ENCODE data around the gene UBE3C. TPM values are rescaled to one million over a fixed set of nuclear protein-coding genes. Genes with fewer than 3 reads are reported as not detected.

The UBE3C gene
- polyA plus RNA-seq, 6 donors from 2014 or later, result 16.2 to 22.0 (median 17.5) TPM

- H3K4me1 Mint-ChIP-seq, result peaks cover 16 to 27% (median 20%) of the 10 kb centered on the region in 3 donors
- DNase-seq (no peak), ATAC-seq (ENCODE audit: low read depth in 2 of 2) (no peak)
- peaks cover 4 to 11% (median 9%) of the 10 kb centered on the region in 7 donors for H3K9me3 Mint-ChIP-seq
- H3K27me3 Mint-ChIP-seq, result no peaks in the 10 kb centered on the region
- peaks cover 17 to 26% of the 10 kb centered on the region in 2 donors for H3K36me3 Mint-ChIP-seq
- no peak overlapping the region for H3K4me3 Mint-ChIP-seq
- H3K27ac Mint-ChIP-seq, result peak overlapping the region in 3 of 6 donors; percentile 7 to 48 (median 40)
These were observed 21.7 kb downstream of the UBE3C start for GRCh38 chr7:157160433-157160832.

DNA sequence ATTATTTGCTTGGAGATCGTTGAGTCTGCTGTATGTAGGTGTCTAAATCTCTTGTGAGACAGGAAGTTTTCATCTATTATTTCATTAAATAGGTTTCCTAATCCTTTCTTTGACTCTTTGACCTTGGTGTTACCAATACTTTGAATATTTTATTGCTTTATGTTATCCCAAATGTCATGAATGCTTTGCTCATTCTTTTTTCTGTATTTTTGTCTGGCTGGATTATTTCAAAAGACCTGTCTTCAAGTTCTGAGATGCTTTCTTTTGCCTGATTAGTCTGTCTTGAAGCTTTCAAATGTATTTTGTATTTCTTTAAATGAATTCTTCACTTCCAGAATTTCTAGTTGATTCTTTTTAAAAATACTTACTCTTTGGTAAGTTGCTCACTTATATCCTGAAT lies 27.3 kb downstream of the UBE3C start:
- Mint-ChIP-seq H3K27ac (peak overlapping the region in 1 of 6 donors; percentile 75), H3K4me3 (no peak overlapping the region), H3K4me1 (peaks cover 4 to 8% (median 5%) of the 10 kb centered on the region in 3 donors), H3K9me3 (peaks cover 4 to 21% (median 19%) of the 10 kb centered on the region in 7 donors), H3K27me3 (no peaks in the 10 kb centered on the region), H3K36me3 (peaks cover 35 to 43% of the 10 kb centered on the region in 2 donors)
- ATAC-seq (ENCODE audit: low read depth in 2 of 2) (no peak), DNase-seq (no peak)

- H3K9me3 Mint-ChIP-seq, result peaks cover 4 to 21% (median 19%) of the 10 kb centered on the region in 7 donors
- DNase-seq (no peak), ATAC-seq (ENCODE audit: low read depth in 2 of 2) (no peak)
- H3K27me3 Mint-ChIP-seq, result no peaks in the 10 kb centered on the region
- H3K4me1 Mint-ChIP-seq, result peaks cover 2 to 7% (median 4%) of the 10 kb centered on the region in 3 donors
- peak overlapping the region in 3 of 6 donors; percentile 2 to 53 (median 10) for H3K27ac Mint-ChIP-seq
- no peak overlapping the region for H3K4me3 Mint-ChIP-seq
- H3K36me3 Mint-ChIP-seq, result peaks cover 35 to 38% of the 10 kb centered on the region in 2 donors
These were observed 29.8 kb downstream of the UBE3C start for GRCh38 chr7:157168571-157168970.

- Mint-ChIP-seq H3K4me3 (no peak overlapping the region), H3K36me3 (peaks cover under 1 to 5% of the 10 kb centered on the region in 2 donors), H3K27ac (no peak overlapping the region), H3K27me3 (no peaks in the 10 kb centered on the region), H3K9me3 (no peaks in the 10 kb centered on the region), H3K4me1 (no peaks in the 10 kb centered on the region)
- DNase-seq, result no peak
- no peak for ATAC-seq (ENCODE audit: low read depth in 2 of 2)
These were observed 38.0 kb downstream of the UBE3C start for GRCh38 chr7:157176771-157177170.

DNA sequence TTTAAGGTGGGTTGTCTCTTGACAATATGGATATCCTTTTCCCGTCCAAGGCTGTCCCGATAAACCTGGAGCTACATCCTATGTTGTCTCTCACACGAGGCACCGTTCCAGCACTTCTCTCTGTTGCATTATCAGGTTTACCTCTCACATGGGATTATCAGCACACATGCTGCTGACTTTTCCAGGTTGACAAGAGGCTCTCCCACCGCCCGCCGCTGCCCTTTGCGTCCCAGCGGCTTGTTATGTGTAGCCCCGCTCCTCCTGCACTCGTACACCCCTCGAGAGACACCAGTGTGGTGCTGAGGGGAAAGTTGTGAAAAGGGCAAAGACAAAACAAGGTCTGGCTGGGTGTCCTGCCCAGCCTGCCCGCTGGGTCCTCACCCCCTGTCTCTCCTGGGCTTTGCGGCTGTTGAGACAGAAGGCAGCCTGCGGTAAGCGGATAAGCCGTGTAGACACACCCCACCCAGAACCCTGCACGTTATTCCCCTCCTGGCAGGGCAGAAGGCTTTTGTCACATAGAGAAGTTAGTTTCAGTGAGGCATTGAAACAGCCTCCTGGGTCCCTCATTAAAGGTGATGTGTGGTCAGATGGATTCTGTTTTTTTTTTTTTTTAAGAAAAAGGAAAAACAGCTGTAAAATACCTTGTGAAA lies 38.7 kb downstream of the UBE3C start:
- no peak for ATAC-seq (ENCODE audit: low read depth in 2 of 2)

GRCh38 chr7:157177983-157178381 lies 39.3 kb downstream of the UBE3C start:
- H3K4me3 Mint-ChIP-seq, result no peak overlapping the region
- ATAC-seq (ENCODE audit: low read depth in 2 of 2) (no peak), DNase-seq (no peak)
- H3K36me3 Mint-ChIP-seq, result peaks cover 7 to 13% of the 10 kb centered on the region in 2 donors
- no peaks in the 10 kb centered on the region for H3K27me3 Mint-ChIP-seq
- no peaks in the 10 kb centered on the region for H3K9me3 Mint-ChIP-seq
- H3K4me1 Mint-ChIP-seq, result no peaks in the 10 kb centered on the region
- no peak overlapping the region for H3K27ac Mint-ChIP-seq

More for the DNA sequence above, 38.7 kb downstream of the UBE3C start:
- no peaks in the 10 kb centered on the region for H3K27me3 Mint-ChIP-seq
- H3K4me3 Mint-ChIP-seq, result no peak overlapping the region
- no peak for DNase-seq
- H3K36me3 Mint-ChIP-seq, result peaks cover 7 to 11% of the 10 kb centered on the region in 2 donors
- no peaks in the 10 kb centered on the region for H3K9me3 Mint-ChIP-seq
- no peak overlapping the region for H3K27ac Mint-ChIP-seq
- H3K4me1 Mint-ChIP-seq, result no peaks in the 10 kb centered on the region

GRCh38 chr7:157183832-157184231 lies 45.1 kb downstream of the UBE3C start:
- ATAC-seq (ENCODE audit: low read depth in 2 of 2) (no peak), DNase-seq (no peak)
- Mint-ChIP-seq H3K4me1 (no peaks in the 10 kb centered on the region), H3K27ac (no peak overlapping the region), H3K9me3 (no peaks in the 10 kb centered on the region), H3K4me3 (no peak overlapping the region), H3K27me3 (no peaks in the 10 kb centered on the region), H3K36me3 (peaks cover 20 to 26% of the 10 kb centered on the region in 2 donors)

- Mint-ChIP-seq H3K9me3 (no peaks in the 10 kb centered on the region), H3K4me3 (no peak overlapping the region)
These were observed 49.5 kb downstream of the UBE3C start for GRCh38 chr7:157188091-157188665.

DNA sequence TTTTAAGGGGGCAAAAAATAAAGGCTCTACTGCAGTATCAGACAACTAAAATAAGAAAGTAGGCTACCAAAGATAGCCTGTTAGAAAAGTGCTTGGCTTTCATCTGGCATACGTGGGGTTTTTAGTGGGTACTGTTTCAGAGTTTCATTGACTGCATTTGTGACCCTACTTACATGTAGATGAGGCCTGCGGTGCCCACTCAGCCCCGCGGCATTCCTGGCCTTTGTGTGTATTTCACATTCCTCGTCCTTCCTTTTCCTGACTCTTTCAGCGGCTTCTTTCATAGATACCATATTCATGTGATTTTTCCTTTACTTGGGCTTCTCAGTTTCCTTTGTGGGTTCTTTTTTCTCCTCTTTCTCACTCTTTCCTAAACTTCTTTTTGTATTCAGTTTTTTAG lies 50.7 kb downstream of the UBE3C start:
- H3K4me3 Mint-ChIP-seq, result no peak overlapping the region
- peaks cover 26 to 29% of the 10 kb centered on the region in 2 donors for H3K36me3 Mint-ChIP-seq
- peak overlapping the region in 1 of 6 donors; percentile 65 for H3K27ac Mint-ChIP-seq

More at GRCh38 chr7:157188091-157188665, 49.5 kb downstream of the UBE3C start:
- Mint-ChIP-seq H3K36me3 (peaks cover 29% of the 10 kb centered on the region in 2 donors), H3K27ac (no peak overlapping the region), H3K27me3 (no peaks in the 10 kb centered on the region), H3K4me1 (no peaks in the 10 kb centered on the region)
- no peak for ATAC-seq (ENCODE audit: low read depth in 2 of 2)
- DNase-seq, result no peak

GRCh38 chr7:157192861-157193260 lies 54.1 kb downstream of the UBE3C start:
- H3K27ac Mint-ChIP-seq, result no peak overlapping the region
- H3K9me3 Mint-ChIP-seq, result no peaks in the 10 kb centered on the region
- no peaks in the 10 kb centered on the region for H3K4me1 Mint-ChIP-seq
- H3K4me3 Mint-ChIP-seq, result no peak overlapping the region
- H3K27me3 Mint-ChIP-seq, result no peaks in the 10 kb centered on the region
- H3K36me3 Mint-ChIP-seq, result peaks cover 19 to 34% of the 10 kb centered on the region in 2 donors
- ATAC-seq (ENCODE audit: low read depth in 2 of 2), result no peak
- DNase-seq, result no peak

More for the DNA sequence above, 50.7 kb downstream of the UBE3C start:
- Mint-ChIP-seq H3K9me3 (no peaks in the 10 kb centered on the region), H3K27me3 (no peaks in the 10 kb centered on the region), H3K4me1 (no peaks in the 10 kb centered on the region)
- ATAC-seq (ENCODE audit: low read depth in 2 of 2) (no peak), DNase-seq (no peak)

- Mint-ChIP-seq H3K4me3 (peak overlapping the region in 1 of 8 donors; percentile 42), H3K9me3 (no peaks in the 10 kb centered on the region), H3K27ac (no peak overlapping the region), H3K27me3 (no peaks in the 10 kb centered on the region), H3K4me1 (no peaks in the 10 kb centered on the region), H3K36me3 (peaks cover 23 to 38% of the 10 kb centered on the region in 2 donors)
- no peak for ATAC-seq (ENCODE audit: low read depth in 2 of 2)
- DNase-seq, result no peak
These were observed 54.5 kb downstream of the UBE3C start for GRCh38 chr7:157193274-157193673.

DNA sequence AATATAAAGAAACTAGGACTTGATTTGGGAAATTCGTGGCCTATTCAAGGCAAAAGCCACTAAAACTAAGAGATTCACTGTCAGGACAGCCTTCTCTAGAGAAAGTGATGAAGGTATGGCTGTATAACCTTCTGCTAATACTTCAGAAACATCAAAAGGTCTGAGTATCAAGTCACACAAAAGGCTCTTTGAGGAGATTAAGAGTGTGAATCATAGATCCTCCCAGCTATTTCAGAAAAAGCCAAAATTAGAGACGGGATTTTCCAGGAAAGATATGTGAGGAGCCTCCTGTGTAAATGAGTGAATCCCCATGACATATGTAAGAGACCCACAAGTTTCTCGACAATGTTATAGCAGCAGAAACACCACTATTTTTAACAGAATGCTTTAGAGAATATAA lies 56.2 kb downstream of the UBE3C start:
- Mint-ChIP-seq H3K27me3 (no peaks in the 10 kb centered on the region), H3K27ac (no peak overlapping the region), H3K9me3 (no peaks in the 10 kb centered on the region), H3K36me3 (peaks cover 21 to 40% of the 10 kb centered on the region in 2 donors), H3K4me1 (no peaks in the 10 kb centered on the region), H3K4me3 (no peak overlapping the region)
- no peak for ATAC-seq (ENCODE audit: low read depth in 2 of 2)
- DNase-seq, result no peak

DNA sequence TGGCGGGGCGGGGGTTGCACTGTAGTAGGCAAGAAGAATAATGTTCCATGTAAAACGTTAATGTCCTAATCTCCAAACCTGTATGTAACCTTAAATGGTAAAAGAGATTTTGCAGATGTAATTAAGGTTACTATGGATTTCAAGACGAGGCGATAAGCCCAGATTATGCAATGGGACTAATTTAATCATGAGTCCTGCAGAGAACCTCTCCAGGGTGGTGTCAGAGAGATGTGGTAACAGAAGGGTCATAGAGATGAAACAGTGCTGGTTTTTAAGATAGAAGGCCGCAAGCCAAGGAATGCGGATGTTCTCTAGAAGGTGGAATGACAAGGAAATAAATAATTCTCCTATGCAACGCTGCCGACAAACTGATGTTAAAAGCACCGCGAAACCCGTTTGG lies 57.1 kb downstream of the UBE3C start:
- no peaks in the 10 kb centered on the region for H3K4me1 Mint-ChIP-seq
- H3K27me3 Mint-ChIP-seq, result no peaks in the 10 kb centered on the region
- no peaks in the 10 kb centered on the region for H3K9me3 Mint-ChIP-seq
- H3K27ac Mint-ChIP-seq, result peak overlapping the region in 1 of 6 donors; percentile 6
- H3K36me3 Mint-ChIP-seq, result peaks cover 13 to 39% of the 10 kb centered on the region in 2 donors
- H3K4me3 Mint-ChIP-seq, result no peak overlapping the region
- ATAC-seq (ENCODE audit: low read depth in 2 of 2) (no peak), DNase-seq (no peak)

- Mint-ChIP-seq H3K4me3 (no peak overlapping the region), H3K27me3 (no peaks in the 10 kb centered on the region), H3K4me1 (peaks cover 0 to 3% (median 0%) of the 10 kb centered on the region in 3 donors), H3K9me3 (no peaks in the 10 kb centered on the region), H3K36me3 (peaks cover 5 to 16% of the 10 kb centered on the region in 2 donors), H3K27ac (no peak overlapping the region)
- no peak for ATAC-seq (ENCODE audit: low read depth in 2 of 2)
- no peak for DNase-seq
These were observed 65.4 kb downstream of the UBE3C start for GRCh38 chr7:157204134-157204533.
